Rectal smooth muscle tissue (tissue), 1 donor: ENCODE data around the gene CYB5A.

ENCODE experiments used
- H3K27ac ChIP-seq: one replicate; pipeline ENCODE4 v1.7.0; 2013; ENCODE audit warnings: low read depth, low read length, inconsistent platforms
- H3K27me3 ChIP-seq: one replicate; pipeline ENCODE4 v1.7.0; 2013; ENCODE audit warnings: low read length; ENCODE audit not compliant: control insufficient read depth, insufficient read depth
- H3K36me3 ChIP-seq: one replicate; pipeline ENCODE4 v1.7.0; 2013; ENCODE audit warnings: low read length; ENCODE audit not compliant: control insufficient read depth, insufficient read depth
- H3K4me1 ChIP-seq: one replicate; pipeline ENCODE4 v1.7.0; 2013; ENCODE audit warnings: low read length; ENCODE audit not compliant: control insufficient read depth, insufficient read depth
- H3K4me3 ChIP-seq: one replicate; pipeline ENCODE4 v1.7.0; 2013; ENCODE audit warnings: low read length
- H3K9ac ChIP-seq: one replicate; pipeline ENCODE4 v1.7.0; 2013; ENCODE audit warnings: low read length

CYB5A gene

GRCh38 chr18:74230922-74231714 lies 60.6 kb downstream of the CYB5A start:
- Histone ChIP-seq H3K4me3 (no peak overlapping the region), H3K4me1 (peaks cover 16% of the 10 kb centered on the region), H3K36me3 (no peaks in the 10 kb centered on the region), H3K27ac (no peak overlapping the region), H3K27me3 (no peaks in the 10 kb centered on the region), H3K9ac (no peak overlapping the region)

GRCh38 chr18:74229891-74230290 lies 61.9 kb downstream of the CYB5A start:
- Histone ChIP-seq H3K27me3 (no peaks in the 10 kb centered on the region), H3K36me3 (no peaks in the 10 kb centered on the region), H3K4me3 (no peak overlapping the region), H3K4me1 (peaks cover 8% of the 10 kb centered on the region), H3K27ac (no peak overlapping the region), H3K9ac (no peak overlapping the region)

DNA sequence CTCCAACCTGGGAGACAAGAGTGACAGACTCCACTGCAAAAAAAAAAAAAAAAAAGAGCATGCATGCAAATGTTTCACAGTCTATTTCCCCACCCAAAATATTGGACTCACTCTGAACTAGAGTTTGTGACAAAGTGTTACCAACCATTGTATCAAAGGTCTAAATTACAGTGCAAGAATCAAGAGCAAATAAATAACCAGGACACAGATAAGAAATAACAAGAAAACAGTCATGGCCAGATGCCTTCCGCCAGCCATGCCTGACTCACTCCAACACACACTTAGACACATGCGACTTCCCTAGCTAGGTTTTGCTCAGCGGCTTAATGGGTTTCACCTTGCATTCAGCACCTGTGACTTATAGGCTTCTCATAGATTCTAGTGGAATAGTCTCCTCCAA lies 62.8 kb downstream of the CYB5A start:
- Histone ChIP-seq H3K9ac (no peak overlapping the region), H3K27ac (no peak overlapping the region), H3K27me3 (no peaks in the 10 kb centered on the region), H3K4me1 (peaks cover 5% of the 10 kb centered on the region), H3K4me3 (no peak overlapping the region), H3K36me3 (no peaks in the 10 kb centered on the region)

- Histone ChIP-seq H3K36me3 (no peaks in the 10 kb centered on the region), H3K9ac (no peak overlapping the region), H3K27me3 (no peaks in the 10 kb centered on the region), H3K4me3 (no peak overlapping the region), H3K27ac (no peak overlapping the region), H3K4me1 (peaks cover 1% of the 10 kb centered on the region)
Measured at GRCh38 chr18:74228312-74228711, 63.5 kb downstream of the CYB5A start.

DNA sequence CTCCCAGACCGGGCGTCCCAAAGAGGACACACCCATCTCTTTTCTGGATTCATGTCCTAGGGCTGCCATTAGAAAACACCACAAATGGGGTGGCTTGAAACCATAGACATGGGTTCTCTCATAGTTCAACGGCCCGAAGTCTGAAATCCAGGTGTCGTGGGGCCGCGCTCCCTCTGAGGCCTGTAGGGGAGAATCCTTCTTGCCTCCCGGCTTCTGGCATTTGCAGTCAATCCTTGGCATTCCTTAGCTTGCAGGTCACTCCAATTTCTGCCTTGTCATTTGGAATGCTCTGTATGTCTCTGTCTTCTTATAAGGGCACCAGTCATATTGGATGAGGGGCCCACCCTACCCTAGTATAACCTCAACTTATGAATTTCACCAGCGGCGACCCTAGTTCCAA lies 65.1 kb downstream of the CYB5A start:
- H3K4me1 ChIP-seq: no peaks in the 10 kb centered on the region
- no peaks in the 10 kb centered on the region for H3K36me3 ChIP-seq
- no peak overlapping the region for H3K4me3 ChIP-seq
- H3K9ac ChIP-seq: no peak overlapping the region
- H3K27ac ChIP-seq: no peak overlapping the region
- H3K27me3 ChIP-seq: no peaks in the 10 kb centered on the region

DNA sequence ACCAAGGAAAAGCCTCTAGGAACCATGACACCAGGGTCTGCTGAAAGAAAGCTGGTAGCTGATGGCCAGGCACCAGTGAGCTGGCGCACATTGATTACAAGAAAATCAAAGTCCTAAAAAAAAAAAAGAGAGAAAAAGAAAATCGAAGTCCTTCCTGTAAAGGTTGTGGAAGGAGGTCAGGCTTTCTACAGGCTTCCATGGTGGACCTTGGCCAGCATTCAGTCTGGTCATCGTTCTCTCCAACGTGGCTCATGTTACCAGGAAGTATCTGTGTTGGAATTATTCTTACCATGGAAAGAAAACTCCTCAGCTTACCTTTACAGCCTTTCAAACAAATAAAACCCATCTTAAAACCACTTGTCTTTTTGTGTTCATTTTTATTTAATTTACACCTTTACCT lies 65.6 kb downstream of the CYB5A start:
- Histone ChIP-seq H3K27me3 (no peaks in the 10 kb centered on the region), H3K27ac (no peak overlapping the region), H3K4me1 (no peaks in the 10 kb centered on the region), H3K36me3 (no peaks in the 10 kb centered on the region), H3K4me3 (no peak overlapping the region), H3K9ac (no peak overlapping the region)

DNA sequence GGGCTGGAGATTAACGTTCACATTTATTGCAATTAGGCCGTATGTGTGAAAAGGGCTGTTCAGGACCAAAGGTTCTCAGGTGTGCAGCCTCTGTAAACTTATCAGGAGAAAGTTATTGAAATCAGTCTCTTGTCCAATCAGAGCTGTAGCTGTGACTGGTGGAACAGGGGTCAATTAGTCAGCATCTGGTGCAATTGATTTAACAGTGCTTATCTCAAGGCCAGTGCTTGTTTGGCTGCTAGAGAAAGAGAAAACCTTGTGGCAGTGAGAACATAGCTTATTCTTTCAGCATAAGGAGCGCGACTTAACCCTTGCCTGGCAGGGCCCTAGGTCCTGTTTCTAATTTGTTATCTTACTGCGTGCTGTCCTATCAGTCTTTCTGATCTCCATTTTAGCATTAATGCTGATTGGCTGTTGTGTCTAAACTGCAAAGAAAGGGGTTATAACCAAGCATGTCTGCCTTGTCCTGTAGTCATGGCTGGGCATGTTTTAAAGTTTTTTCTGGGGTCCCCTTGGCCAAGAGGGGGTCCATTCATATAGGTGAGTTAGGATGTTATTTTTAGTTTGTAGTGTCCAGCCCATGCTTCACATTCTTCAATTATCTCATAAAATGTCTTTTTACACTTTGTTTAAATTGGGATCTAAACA lies 66.4 kb downstream of the CYB5A start:
- H3K4me3 ChIP-seq: no peak overlapping the region
- H3K4me1 ChIP-seq: no peaks in the 10 kb centered on the region
- no peak overlapping the region for H3K9ac ChIP-seq
- H3K36me3 ChIP-seq: no peaks in the 10 kb centered on the region
- no peak overlapping the region for H3K27ac ChIP-seq
- H3K27me3 ChIP-seq: no peaks in the 10 kb centered on the region

DNA sequence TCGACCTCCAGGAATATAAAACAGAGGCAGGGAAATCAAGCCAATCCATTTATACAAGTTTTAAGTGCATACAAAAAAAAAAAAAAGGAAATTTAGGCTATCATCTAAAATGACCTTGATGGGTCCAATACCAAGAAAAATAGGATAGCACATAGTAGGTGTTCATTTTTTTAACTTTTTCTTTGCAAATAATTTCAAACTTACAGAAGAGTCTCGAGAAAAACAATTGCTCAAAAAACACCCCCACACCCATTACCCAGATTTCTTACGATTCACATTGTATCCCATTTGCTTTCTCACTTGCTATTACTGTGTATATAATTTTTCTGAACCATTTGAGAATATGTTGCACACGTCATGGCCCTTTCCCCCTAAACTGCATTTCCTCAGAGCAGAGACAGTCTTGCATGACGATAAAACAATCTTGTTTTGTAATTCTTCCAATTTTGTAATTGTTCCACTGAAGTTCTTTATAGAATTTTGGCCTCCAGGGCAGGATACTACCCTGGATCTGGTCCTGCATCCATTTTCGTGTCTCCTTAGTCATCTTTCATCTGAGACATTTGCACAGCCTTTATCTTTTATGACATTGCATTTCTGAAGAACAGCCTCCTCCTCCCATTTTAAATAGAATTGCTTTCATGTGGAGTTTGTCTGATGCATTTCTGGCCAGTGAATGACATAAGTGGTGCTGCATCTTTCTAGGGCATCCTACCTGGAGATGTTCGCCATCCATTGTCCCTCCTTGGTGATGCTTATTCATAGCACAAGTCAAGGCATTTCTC lies 68.9 kb downstream of the CYB5A start:
- Histone ChIP-seq H3K9ac (no peak overlapping the region), H3K36me3 (no peaks in the 10 kb centered on the region), H3K27ac (no peak overlapping the region), H3K27me3 (no peaks in the 10 kb centered on the region), H3K4me3 (no peak overlapping the region), H3K4me1 (no peaks in the 10 kb centered on the region)

DNA sequence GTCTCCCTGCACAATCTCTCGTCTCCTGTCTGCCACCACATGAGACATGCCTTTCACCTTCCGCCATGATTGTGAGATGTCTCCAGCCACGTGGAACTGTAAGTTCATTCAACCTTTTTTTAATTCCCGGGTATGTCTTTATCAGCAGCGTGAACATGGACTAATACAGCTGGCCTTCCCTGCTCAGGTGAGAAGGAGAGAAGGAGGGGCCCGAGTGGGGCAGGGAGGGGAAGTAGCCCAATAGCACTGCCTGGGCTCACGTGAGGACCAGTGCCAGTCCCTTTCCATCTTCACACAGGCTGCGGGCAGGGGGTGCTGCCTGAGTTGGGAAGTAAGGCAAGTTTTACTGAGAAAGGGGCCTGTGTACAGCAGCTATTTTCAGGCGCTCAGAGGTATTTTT lies 70.7 kb downstream of the CYB5A start:
- Histone ChIP-seq H3K4me1 (no peaks in the 10 kb centered on the region), H3K9ac (no peak overlapping the region), H3K36me3 (no peaks in the 10 kb centered on the region), H3K27ac (no peak overlapping the region), H3K4me3 (no peak overlapping the region), H3K27me3 (no peaks in the 10 kb centered on the region)

- Histone ChIP-seq H3K4me3 (no peak overlapping the region), H3K27ac (no peak overlapping the region), H3K4me1 (no peaks in the 10 kb centered on the region), H3K9ac (no peak overlapping the region), H3K36me3 (no peaks in the 10 kb centered on the region), H3K27me3 (no peaks in the 10 kb centered on the region)
Measured at GRCh38 chr18:74219056-74219455, 72.7 kb downstream of the CYB5A start.

- Histone ChIP-seq H3K4me1 (no peaks in the 10 kb centered on the region), H3K27me3 (no peaks in the 10 kb centered on the region), H3K4me3 (no peak overlapping the region), H3K36me3 (no peaks in the 10 kb centered on the region), H3K9ac (no peak overlapping the region), H3K27ac (no peak overlapping the region)
Measured at GRCh38 chr18:74217476-74218143, 74.2 kb downstream of the CYB5A start.

GRCh38 chr18:74216661-74217110 lies 75.1 kb downstream of the CYB5A start:
- Histone ChIP-seq H3K27me3 (no peaks in the 10 kb centered on the region), H3K9ac (no peak overlapping the region), H3K27ac (no peak overlapping the region), H3K4me1 (no peaks in the 10 kb centered on the region), H3K4me3 (no peak overlapping the region), H3K36me3 (no peaks in the 10 kb centered on the region)
